ENCODE measurements around the gene GRXCR1.

The GRXCR1 gene

DNA sequence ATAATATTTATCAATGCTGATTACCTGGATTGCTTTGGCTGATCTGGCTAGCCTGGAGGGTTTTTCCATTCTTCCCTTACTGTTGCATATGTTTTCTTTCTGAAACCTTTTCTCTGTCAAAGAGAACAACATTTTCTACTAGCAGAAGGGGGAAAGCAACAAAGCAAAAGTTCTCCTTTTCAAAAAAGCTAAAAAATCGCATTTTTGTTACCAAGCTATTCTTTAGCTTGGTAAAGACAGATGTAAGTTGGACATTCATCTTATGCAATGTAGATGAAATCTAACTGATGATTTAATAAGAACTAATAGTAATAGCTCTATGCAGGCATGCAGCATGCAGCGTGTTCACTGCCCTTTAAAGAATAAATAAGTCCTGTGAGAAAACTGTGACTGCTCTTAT is at the start of gene GRXCR1:
Gene GRXCR1, plus strand, starts transcription at position 301 of the 400 bp plus-strand sequence. CDS start 554 bp downstream, outside the sequence.
- Mint-ChIP-seq H3K4me3 (no peak within 1 kb of the TSS), H3K4me1 (no peaks in the 10 kb centered on the region), H3K9me3 (no peaks in the 10 kb centered on the region), H3K27ac (no peak within 1 kb of the TSS), H3K36me3 (no peaks in the 10 kb centered on the region)
- no peak for ATAC-seq
- no peak for DNase-seq (ENCODE audit: low spot score in 2 of 2)

GRCh38 chr4:42843694-42844093 is 48.8 kb upstream of the GRXCR1 start:
- Mint-ChIP-seq H3K36me3 (no peaks in the 10 kb centered on the region), H3K27ac (no peak overlapping the region), H3K4me1 (no peaks in the 10 kb centered on the region), H3K9me3 (no peaks in the 10 kb centered on the region), H3K4me3 (no peak overlapping the region)
- ATAC-seq (no peak), DNase-seq (ENCODE audit: low spot score in 2 of 2) (no peak)

DNA sequence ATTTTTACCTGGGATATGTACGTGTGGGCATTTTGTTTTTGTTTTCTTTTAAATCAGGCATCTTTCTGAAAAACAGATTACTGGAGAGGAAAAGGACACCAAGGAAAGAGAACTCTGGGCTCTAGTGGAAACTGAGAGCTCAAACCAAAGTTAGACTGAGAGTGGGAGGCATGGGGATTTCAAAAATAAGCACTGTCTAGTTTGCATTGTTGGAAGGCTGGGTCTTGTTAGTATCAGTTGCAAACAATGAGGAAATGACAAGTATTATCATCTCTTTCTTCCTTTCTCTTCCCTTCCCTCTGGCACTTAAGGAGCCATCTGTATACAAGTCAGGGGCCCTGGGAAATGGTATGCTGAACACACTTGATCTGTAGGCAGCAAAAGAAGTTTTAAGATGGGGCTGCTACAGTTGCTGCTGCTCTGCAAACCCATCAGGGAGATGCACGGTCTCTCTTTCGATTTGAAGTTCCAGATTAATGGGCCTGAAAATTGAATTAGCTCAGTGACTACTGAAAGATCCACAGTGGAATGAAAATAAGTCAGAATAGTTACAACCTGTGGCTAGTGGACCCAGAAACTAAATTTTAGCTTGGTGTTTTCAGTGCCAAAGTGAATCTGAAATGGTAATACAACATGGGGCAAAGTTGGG is 48.0 kb upstream of the GRXCR1 start:
- Mint-ChIP-seq H3K4me3 (no peak overlapping the region), H3K9me3 (no peaks in the 10 kb centered on the region), H3K27ac (no peak overlapping the region), H3K4me1 (no peaks in the 10 kb centered on the region), H3K36me3 (no peaks in the 10 kb centered on the region)
- ATAC-seq: no peak
- DNase-seq (ENCODE audit: low spot score in 2 of 2): no peak

DNA sequence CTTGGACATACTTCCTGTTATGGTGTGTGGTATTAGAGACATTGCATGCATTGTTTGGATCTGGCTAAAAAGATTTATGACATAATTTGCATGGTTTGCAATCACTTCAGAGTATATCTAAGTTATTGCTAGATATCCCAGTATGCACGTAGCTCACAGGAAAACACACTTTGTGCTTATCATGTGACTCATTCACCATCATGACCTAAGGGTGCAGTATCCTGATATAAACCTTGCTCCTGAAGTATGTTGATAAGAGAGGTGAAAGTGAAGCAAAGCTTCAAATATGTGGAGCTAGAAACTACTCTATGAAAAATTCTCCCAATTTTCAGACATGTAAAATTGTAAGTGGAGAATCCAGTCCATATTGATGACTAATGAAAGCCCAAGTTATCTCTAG is 46.9 kb upstream of the GRXCR1 start:
- no peaks in the 10 kb centered on the region for H3K36me3 Mint-ChIP-seq
- H3K27ac Mint-ChIP-seq: no peak overlapping the region
- no peak overlapping the region for H3K4me3 Mint-ChIP-seq
- ATAC-seq (no peak), DNase-seq (ENCODE audit: low spot score in 2 of 2) (no peak)
- H3K9me3 Mint-ChIP-seq: no peaks in the 10 kb centered on the region
- H3K4me1 Mint-ChIP-seq: no peaks in the 10 kb centered on the region

GRCh38 chr4:42855779-42856178 is 36.7 kb upstream of the GRXCR1 start:
- ATAC-seq (peak; percentile 69), DNase-seq (ENCODE audit: low spot score in 2 of 2) (no peak)
- no peak overlapping the region for H3K4me3 Mint-ChIP-seq
- no peaks in the 10 kb centered on the region for H3K9me3 Mint-ChIP-seq
- no peak overlapping the region for H3K27ac Mint-ChIP-seq
- H3K36me3 Mint-ChIP-seq: no peaks in the 10 kb centered on the region
- no peaks in the 10 kb centered on the region for H3K4me1 Mint-ChIP-seq

DNA sequence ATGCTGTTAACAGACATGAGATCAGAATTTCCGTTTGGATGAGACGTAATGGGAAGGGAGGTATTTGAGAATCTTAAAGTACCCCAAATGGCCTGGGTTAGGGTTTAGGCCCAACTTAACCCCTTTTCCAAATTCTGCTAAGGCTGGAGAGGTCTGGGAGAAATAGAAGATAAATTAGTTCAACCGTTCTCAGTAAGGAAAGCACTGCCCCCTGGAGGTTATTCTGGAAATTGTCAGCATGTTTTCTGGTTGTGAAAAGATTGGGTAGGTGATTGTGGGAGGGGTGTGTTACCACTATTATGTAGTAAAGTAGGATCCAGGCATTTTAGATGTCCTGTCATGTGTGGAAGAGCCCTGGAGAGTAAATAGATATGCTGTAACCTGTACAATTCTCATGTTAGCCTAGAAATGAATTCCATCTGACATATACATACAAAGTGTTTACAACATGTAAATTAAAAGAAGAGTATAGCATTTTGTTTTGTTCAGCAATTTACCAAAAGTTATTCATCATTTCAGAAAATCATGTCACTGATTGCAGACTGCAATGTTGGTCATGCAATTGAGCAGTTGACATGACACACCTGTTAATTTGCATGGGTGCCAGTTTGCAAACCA is 26.8 kb upstream of the GRXCR1 start:
- Mint-ChIP-seq H3K4me3 (no peak overlapping the region), H3K27ac (no peak overlapping the region), H3K36me3 (no peaks in the 10 kb centered on the region), H3K9me3 (no peaks in the 10 kb centered on the region), H3K4me1 (no peaks in the 10 kb centered on the region)
- ATAC-seq (peak; percentile 49), DNase-seq (ENCODE audit: low spot score in 2 of 2) (peak; percentile 46 to 74)

- no peaks in the 10 kb centered on the region for H3K36me3 Mint-ChIP-seq
- no peak for ATAC-seq
- H3K27ac Mint-ChIP-seq: no peak overlapping the region
- H3K4me3 Mint-ChIP-seq: no peak overlapping the region
- no peaks in the 10 kb centered on the region for H3K4me1 Mint-ChIP-seq
- no peak for DNase-seq (ENCODE audit: low spot score in 2 of 2)
- no peaks in the 10 kb centered on the region for H3K9me3 Mint-ChIP-seq
These were observed 21.3 kb upstream of the GRXCR1 start for GRCh38 chr4:42871261-42871660.

- H3K4me1 Mint-ChIP-seq: no peaks in the 10 kb centered on the region
- no peaks in the 10 kb centered on the region for H3K36me3 Mint-ChIP-seq
- H3K4me3 Mint-ChIP-seq: no peak overlapping the region
- no peak for ATAC-seq
- DNase-seq (ENCODE audit: low spot score in 2 of 2): no peak
- no peak overlapping the region for H3K27ac Mint-ChIP-seq
- no peaks in the 10 kb centered on the region for H3K9me3 Mint-ChIP-seq
These were observed 20.7 kb upstream of the GRXCR1 start for GRCh38 chr4:42871671-42872290.

DNA sequence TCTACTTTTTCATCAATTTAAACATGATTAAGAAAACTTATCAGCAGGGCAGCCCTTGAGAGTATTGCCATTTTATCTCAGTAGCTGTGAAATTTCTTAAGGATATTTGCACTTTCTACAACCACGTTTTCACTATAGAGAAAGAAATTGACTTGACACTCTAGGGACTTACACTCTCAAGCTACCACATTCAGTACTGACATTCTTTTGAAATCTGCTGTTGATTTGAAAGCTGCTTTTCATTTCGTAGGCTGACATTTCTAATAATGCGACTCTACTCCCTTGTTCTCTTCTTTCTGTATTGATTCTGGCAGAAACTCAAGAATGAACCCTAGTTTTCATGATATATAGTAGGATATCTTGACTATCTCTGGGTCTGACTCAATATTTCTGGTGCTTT is 13.7 kb upstream of the GRXCR1 start:
- H3K27ac Mint-ChIP-seq: no peak overlapping the region
- H3K4me3 Mint-ChIP-seq: no peak overlapping the region
- DNase-seq (ENCODE audit: low spot score in 2 of 2) (no peak), ATAC-seq (no peak)
- no peaks in the 10 kb centered on the region for H3K4me1 Mint-ChIP-seq
- no peaks in the 10 kb centered on the region for H3K9me3 Mint-ChIP-seq
- no peaks in the 10 kb centered on the region for H3K36me3 Mint-ChIP-seq

GRCh38 chr4:42881253-42881652 is 11.3 kb upstream of the GRXCR1 start:
- no peak overlapping the region for H3K4me3 Mint-ChIP-seq
- ATAC-seq (no peak), DNase-seq (ENCODE audit: low spot score in 2 of 2) (no peak)
- no peaks in the 10 kb centered on the region for H3K4me1 Mint-ChIP-seq
- no peak overlapping the region for H3K27ac Mint-ChIP-seq
- H3K9me3 Mint-ChIP-seq: no peaks in the 10 kb centered on the region
- H3K36me3 Mint-ChIP-seq: no peaks in the 10 kb centered on the region

- Mint-ChIP-seq H3K36me3 (no peaks in the 10 kb centered on the region), H3K4me1 (no peaks in the 10 kb centered on the region), H3K9me3 (no peaks in the 10 kb centered on the region), H3K27ac (no peak overlapping the region), H3K4me3 (no peak overlapping the region)
- no peak for ATAC-seq
- DNase-seq (ENCODE audit: low spot score in 2 of 2): no peak
These were observed 869 bp upstream of the GRXCR1 start for GRCh38 chr4:42891644-42892043.

- Mint-ChIP-seq H3K4me3 (no peak overlapping the region), H3K4me1 (no peaks in the 10 kb centered on the region), H3K27ac (no peak overlapping the region), H3K9me3 (no peaks in the 10 kb centered on the region), H3K36me3 (no peaks in the 10 kb centered on the region)
- DNase-seq (ENCODE audit: low spot score in 2 of 2) (no peak), ATAC-seq (no peak)
These were observed 2.9 kb downstream of the GRXCR1 start for GRCh38 chr4:42895452-42895851.

DNA sequence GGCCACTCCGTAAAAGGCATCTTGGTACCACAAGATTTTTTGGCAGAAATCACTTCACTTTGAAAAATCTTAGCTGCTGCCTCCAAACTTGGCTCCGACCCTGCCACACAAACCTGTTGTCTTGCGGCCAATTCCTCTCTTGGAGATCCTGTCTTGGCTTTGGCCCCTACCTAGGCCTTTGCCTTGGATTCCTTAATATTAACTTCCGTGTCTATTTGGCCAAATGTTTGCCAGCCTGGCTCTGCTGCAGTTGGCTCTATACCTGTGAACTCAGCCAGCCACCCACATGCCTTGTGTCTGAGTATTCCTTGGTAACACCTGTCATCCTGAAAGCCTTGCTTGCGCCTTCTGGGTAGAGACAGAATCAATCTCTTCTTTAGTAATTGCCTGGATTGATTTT is 12.5 kb downstream of the GRXCR1 start:
- no peaks in the 10 kb centered on the region for H3K36me3 Mint-ChIP-seq
- DNase-seq (ENCODE audit: low spot score in 2 of 2) (no peak), ATAC-seq (no peak)
- no peaks in the 10 kb centered on the region for H3K4me1 Mint-ChIP-seq
- no peaks in the 10 kb centered on the region for H3K9me3 Mint-ChIP-seq
- H3K4me3 Mint-ChIP-seq: no peak overlapping the region
- no peak overlapping the region for H3K27ac Mint-ChIP-seq

- H3K9me3 Mint-ChIP-seq: no peaks in the 10 kb centered on the region
- DNase-seq (ENCODE audit: low spot score in 2 of 2) (no peak), ATAC-seq (no peak)
These were observed 13.1 kb downstream of the GRXCR1 start for GRCh38 chr4:42905591-42905990.

GRCh38 chr4:42906341-42906740 is 13.8 kb downstream of the GRXCR1 start:
- Mint-ChIP-seq H3K4me3 (no peak overlapping the region), H3K9me3 (no peaks in the 10 kb centered on the region), H3K36me3 (no peaks in the 10 kb centered on the region), H3K27ac (no peak overlapping the region), H3K4me1 (no peaks in the 10 kb centered on the region)
- no peak for ATAC-seq
- DNase-seq (ENCODE audit: low spot score in 2 of 2): no peak

More at GRCh38 chr4:42905591-42905990, 13.1 kb downstream of the GRXCR1 start:
- H3K4me3 Mint-ChIP-seq: no peak overlapping the region
- H3K27ac Mint-ChIP-seq: no peak overlapping the region
- no peaks in the 10 kb centered on the region for H3K36me3 Mint-ChIP-seq
- no peaks in the 10 kb centered on the region for H3K4me1 Mint-ChIP-seq
